ENCODE results near the gene RNU6-7. TPM values are rescaled to one million over a fixed set of nuclear protein-coding genes. Genes with fewer than 3 reads are reported as not detected.

The RNU6-7 gene
- total RNA-seq, 1 experiment from 2014 or later, result not detected

DNA sequence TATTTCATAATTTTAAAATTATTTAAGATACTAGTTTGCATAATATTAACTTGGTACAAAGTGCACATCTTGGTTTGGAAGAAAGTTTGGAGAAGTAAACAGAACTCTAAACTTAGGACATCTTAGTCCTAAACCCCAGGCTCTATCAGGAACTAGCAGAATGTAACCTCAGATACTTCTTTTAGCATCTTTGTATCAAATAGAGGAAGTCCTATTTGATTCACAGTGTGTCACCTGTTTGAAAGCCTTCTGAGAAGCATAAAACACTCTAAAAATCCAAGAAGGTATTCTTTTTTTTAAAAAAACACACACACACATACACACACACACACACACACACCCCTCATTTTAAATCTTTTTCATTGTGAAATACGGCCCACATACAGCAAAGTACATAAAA, 12.0 kb upstream of the RNU6-7 start:
- H3K4me2 ChIP-seq, result no peak overlapping the region
- TF ChIP-seq, protein P1, sequence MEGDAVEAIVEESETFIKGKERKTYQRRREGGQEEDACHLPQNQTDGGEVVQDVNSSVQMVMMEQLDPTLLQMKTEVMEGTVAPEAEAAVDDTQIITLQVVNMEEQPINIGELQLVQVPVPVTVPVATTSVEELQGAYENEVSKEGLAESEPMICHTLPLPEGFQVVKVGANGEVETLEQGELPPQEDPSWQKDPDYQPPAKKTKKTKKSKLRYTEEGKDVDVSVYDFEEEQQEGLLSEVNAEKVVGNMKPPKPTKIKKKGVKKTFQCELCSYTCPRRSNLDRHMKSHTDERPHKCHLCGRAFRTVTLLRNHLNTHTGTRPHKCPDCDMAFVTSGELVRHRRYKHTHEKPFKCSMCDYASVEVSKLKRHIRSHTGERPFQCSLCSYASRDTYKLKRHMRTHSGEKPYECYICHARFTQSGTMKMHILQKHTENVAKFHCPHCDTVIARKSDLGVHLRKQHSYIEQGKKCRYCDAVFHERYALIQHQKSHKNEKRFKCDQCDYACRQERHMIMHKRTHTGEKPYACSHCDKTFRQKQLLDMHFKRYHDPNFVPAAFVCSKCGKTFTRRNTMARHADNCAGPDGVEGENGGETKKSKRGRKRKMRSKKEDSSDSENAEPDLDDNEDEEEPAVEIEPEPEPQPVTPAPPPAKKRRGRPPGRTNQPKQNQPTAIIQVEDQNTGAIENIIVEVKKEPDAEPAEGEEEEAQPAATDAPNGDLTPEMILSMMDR (conservative IDR thresholded peaks at IDR 0.05), result no peak
- no peak for TF ChIP-seq EZH2 (IDR thresholded peaks at IDR 0.05; ENCODE audit: low read depth)
- H3K27ac ChIP-seq, result no peak overlapping the region
- H3F3A ChIP-seq (ENCODE audit: insufficient read depth, low read depth), result no peaks in the 10 kb centered on the region
- intact Hi-C loops (cut with micrococcal nuclease; ENCODE audit: unreplicated experiment), result no loop called here
- H3K9me3 ChIP-seq (ENCODE audit: insufficient read depth, low read depth), result no peaks in the 10 kb centered on the region; the same call in 1 of the 2 replicates
- ChIA-PET CTCF (no interaction called here), POLR2A (ENCODE audit: unreplicated experiment) (no interaction called here)
- BruUV-seq (replicated peaks), result no TSS peak
- no peak overlapping the region for H3K4me3 ChIP-seq
- no peak overlapping the region for H2AFZ ChIP-seq
- no peaks in the 10 kb centered on the region for H3K79me2 ChIP-seq (ENCODE audit: low read depth)
- H3K27me3 ChIP-seq (ENCODE audit: insufficient read depth, low read depth), result no peaks in the 10 kb centered on the region
- DNase-seq, result no peak
- no peaks in the 10 kb centered on the region for H3K4me1 ChIP-seq (replicated peaks; ENCODE audit: insufficient read depth)
- H3K36me3 ChIP-seq (ENCODE audit: low read depth), result no peaks in the 10 kb centered on the region
- H4K20me1 ChIP-seq (ENCODE audit: insufficient read depth), result no peaks in the 10 kb centered on the region
- no peaks in the 10 kb centered on the region for H3K9me2 ChIP-seq (ENCODE audit: insufficient read depth)

GRCh38 chr14:32190673-32191072, 11.2 kb upstream of the RNU6-7 start:
- Histone ChIP-seq H3K27ac (no peak overlapping the region), H3K27me3 (ENCODE audit: insufficient read depth, low read depth) (no peaks in the 10 kb centered on the region), H3K4me1 (replicated peaks; ENCODE audit: insufficient read depth) (no peaks in the 10 kb centered on the region), H3K4me2 (no peak overlapping the region), H3F3A (ENCODE audit: insufficient read depth, low read depth) (no peaks in the 10 kb centered on the region), H4K20me1 (ENCODE audit: insufficient read depth) (no peaks in the 10 kb centered on the region), H3K9me2 (ENCODE audit: insufficient read depth) (no peaks in the 10 kb centered on the region), H3K79me2 (ENCODE audit: low read depth) (no peaks in the 10 kb centered on the region), H2AFZ (no peak overlapping the region), H3K9me3 (ENCODE audit: insufficient read depth, low read depth) (no peaks in the 10 kb centered on the region), H3K36me3 (ENCODE audit: low read depth) (no peaks in the 10 kb centered on the region), H3K4me3 (no peak overlapping the region)
- intact Hi-C loops (cut with micrococcal nuclease; ENCODE audit: unreplicated experiment), result no loop called here
- CTCF ChIA-PET, result no interaction called here
- POLR2A ChIA-PET (ENCODE audit: unreplicated experiment), result no interaction called here
- BruUV-seq (replicated peaks), result no TSS peak
- TF ChIP-seq, protein P1 (conservative IDR thresholded peaks at IDR 0.05), result no peak
- no peak for TF ChIP-seq EZH2 (IDR thresholded peaks at IDR 0.05; ENCODE audit: low read depth)
- DNase-seq, result no peak

DNA sequence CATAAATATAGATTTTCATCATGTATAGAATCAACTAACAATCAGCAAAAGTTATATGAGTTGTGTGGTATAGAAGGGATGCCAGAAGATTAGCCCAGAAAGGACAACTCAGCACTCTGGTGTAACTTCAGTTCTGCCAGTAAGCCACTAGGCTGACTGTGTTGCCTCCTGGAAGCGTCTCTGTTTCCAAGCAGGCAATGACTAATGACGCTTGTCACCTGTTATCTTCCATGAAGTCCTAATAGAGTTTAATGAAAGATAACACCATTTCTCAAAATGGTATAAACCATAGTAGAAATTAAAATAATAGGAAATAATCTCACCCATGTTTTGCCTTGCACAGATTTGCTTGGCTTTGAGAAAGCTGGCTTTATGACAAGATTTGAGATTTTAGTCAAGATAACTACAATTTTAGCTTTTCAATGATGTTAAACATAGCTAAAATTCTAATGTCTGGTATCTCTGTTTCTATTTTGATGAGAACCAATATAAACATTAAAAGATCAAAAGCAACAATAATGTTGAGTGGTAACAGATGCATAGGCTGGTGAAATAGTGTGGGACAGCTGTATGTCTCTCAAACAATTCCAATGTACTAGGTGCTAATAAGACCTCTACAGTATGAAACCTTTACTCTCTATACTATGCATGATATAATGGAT, 9.0 kb upstream of the RNU6-7 start:
- TF ChIP-seq, protein P1 (conservative IDR thresholded peaks at IDR 0.05), result no peak
- no peak for TF ChIP-seq EZH2 (IDR thresholded peaks at IDR 0.05; ENCODE audit: low read depth)
- Histone ChIP-seq H4K20me1 (ENCODE audit: insufficient read depth) (no peaks in the 10 kb centered on the region), H3K36me3 (ENCODE audit: low read depth) (no peaks in the 10 kb centered on the region), H3K4me3 (no peak overlapping the region), H3K27ac (no peak overlapping the region), H3K27me3 (ENCODE audit: insufficient read depth, low read depth) (no peaks in the 10 kb centered on the region), H3K4me2 (no peak overlapping the region), H3K79me2 (ENCODE audit: low read depth) (no peaks in the 10 kb centered on the region), H3F3A (ENCODE audit: insufficient read depth, low read depth) (no peaks in the 10 kb centered on the region), H3K9me2 (ENCODE audit: insufficient read depth) (no peaks in the 10 kb centered on the region), H3K4me1 (replicated peaks; ENCODE audit: insufficient read depth) (no peaks in the 10 kb centered on the region), H3K9me3 (ENCODE audit: insufficient read depth, low read depth) (no peaks in the 10 kb centered on the region), H2AFZ (no peak overlapping the region)
- ChIA-PET POLR2A (ENCODE audit: unreplicated experiment) (no interaction called here), CTCF (no interaction called here)
- no TSS peak for BruUV-seq (replicated peaks)
- DNase-seq, result no peak
- intact Hi-C loops (cut with micrococcal nuclease; ENCODE audit: unreplicated experiment), result no loop called here

All from PC-9 (cell line).